ENCODE data around the gene ZNF587B. TPM values are rescaled to one million over a fixed set of nuclear protein-coding genes. Genes with fewer than 3 reads are reported as not detected.
"Not testable (repeated sequence)": the region's sequence is repeated elsewhere in the genome, so short reads cannot be mapped to it uniquely, and the experiment has no call there.

The ZNF587B gene
- polyA plus RNA-seq, 4 donors, result 4.6 to 17.1 (median 15.0) TPM

- no peak for DNase-seq (ENCODE audit: low read depth in 4 of 4, low spot score in 3 of 4)
These were observed 12.1 kb upstream of the ZNF587B start for GRCh38 chr19:57817976-57818375.

- DNase-seq (ENCODE audit: low read depth in 4 of 4, low spot score in 3 of 4), result no peak
These were observed 11.7 kb upstream of the ZNF587B start for GRCh38 chr19:57818378-57818777.

- peak; percentile 75 to 92 (median 78) for DNase-seq (ENCODE audit: low read depth in 4 of 4, low spot score in 3 of 4)
These were observed 10.5 kb upstream of the ZNF587B start for GRCh38 chr19:57819475-57820148.

- DNase-seq (ENCODE audit: low read depth in 4 of 4, low spot score in 3 of 4), result no peak
These were observed 9.5 kb upstream of the ZNF587B start for GRCh38 chr19:57820599-57820998.

GRCh38 chr19:57821095-57821494, 9.0 kb upstream of the ZNF587B start:
- not testable (repeated sequence) for DNase-seq (ENCODE audit: low read depth in 4 of 4, low spot score in 3 of 4)

- DNase-seq (ENCODE audit: low read depth in 4 of 4, low spot score in 3 of 4), result not testable (repeated sequence)
These were observed 8.6 kb upstream of the ZNF587B start for GRCh38 chr19:57821501-57821900.

GRCh38 chr19:57823155-57823554, 6.9 kb upstream of the ZNF587B start:
- not testable (repeated sequence) for DNase-seq (ENCODE audit: low read depth in 4 of 4, low spot score in 3 of 4)

- DNase-seq (ENCODE audit: low read depth in 4 of 4, low spot score in 3 of 4), result not testable (repeated sequence)
These were observed 6.5 kb upstream of the ZNF587B start for GRCh38 chr19:57823608-57824007.

GRCh38 chr19:57825511-57825910, 4.6 kb upstream of the ZNF587B start:
- no peak for DNase-seq (ENCODE audit: low read depth in 4 of 4, low spot score in 3 of 4)

GRCh38 chr19:57829316-57829715, 783 bp upstream of the ZNF587B start:
- no peak for DNase-seq (ENCODE audit: low read depth in 4 of 4, low spot score in 3 of 4)

- DNase-seq (ENCODE audit: low read depth in 4 of 4, low spot score in 3 of 4), result not testable (repeated sequence)
These were observed 6.9 kb downstream of the ZNF587B start for GRCh38 chr19:57836991-57837390.

- not testable (repeated sequence) for DNase-seq (ENCODE audit: low read depth in 4 of 4, low spot score in 3 of 4)
These were observed 8.6 kb downstream of the ZNF587B start for GRCh38 chr19:57838622-57839191.

GRCh38 chr19:57841122-57841763, 11.1 kb downstream of the ZNF587B start:
- no peak for DNase-seq (ENCODE audit: low read depth in 4 of 4, low spot score in 3 of 4)

GRCh38 chr19:57847164-57847563, 17.1 kb downstream of the ZNF587B start:
- DNase-seq (ENCODE audit: low read depth in 4 of 4, low spot score in 3 of 4), result not testable (repeated sequence)

- DNase-seq (ENCODE audit: low read depth in 4 of 4, low spot score in 3 of 4), result not testable (repeated sequence)
These were observed 19.1 kb downstream of the ZNF587B start for GRCh38 chr19:57849162-57849665.

- DNase-seq (ENCODE audit: low read depth in 4 of 4, low spot score in 3 of 4), result peak in 3 of 4 donors; percentile 54 to 74 (median 59)
These were observed 19.8 kb downstream of the ZNF587B start, which contains the start of gene ZNF587 for GRCh38 chr19:57849666-57850473. TSS of gene ZNF587 (plus strand) at chr19:57849859. CDS start at chr19:57850039, 180 bp downstream.

GRCh38 chr19:57850553-57851017, 20.5 kb downstream of the ZNF587B start:
- DNase-seq (ENCODE audit: low read depth in 4 of 4, low spot score in 3 of 4), result peak in 2 of 4 donors; percentile 27 to 33

- not testable (repeated sequence) for DNase-seq (ENCODE audit: low read depth in 4 of 4, low spot score in 3 of 4)
These were observed 21.9 kb downstream of the ZNF587B start for GRCh38 chr19:57851812-57852603.

- DNase-seq (ENCODE audit: low read depth in 4 of 4, low spot score in 3 of 4), result not testable (repeated sequence)
These were observed 24.0 kb downstream of the ZNF587B start for GRCh38 chr19:57854117-57854516.

GRCh38 chr19:57862351-57862750, 32.3 kb downstream of the ZNF587B start:
- not testable (repeated sequence) for DNase-seq (ENCODE audit: low read depth in 4 of 4, low spot score in 3 of 4)

All from left renal pelvis (tissue), 4 donors.